CD4-positive, alpha-beta T cell treated with Interleukin-17A for 1 hour (primary cell): ENCODE data around the gene AHNAK2.

Source experiments
- DNase-seq: peaks from one replicate; pipeline ENCODE4 v3.0.0-alpha.2; 2020

AHNAK2 gene

GRCh38 chr14:104936361-104937155 lies 41.6 kb downstream of the AHNAK2 start:
- DNase-seq: no peak

GRCh38 chr14:104935955-104936354 lies 42.2 kb downstream of the AHNAK2 start:
- DNase-seq: no peak

DNA sequence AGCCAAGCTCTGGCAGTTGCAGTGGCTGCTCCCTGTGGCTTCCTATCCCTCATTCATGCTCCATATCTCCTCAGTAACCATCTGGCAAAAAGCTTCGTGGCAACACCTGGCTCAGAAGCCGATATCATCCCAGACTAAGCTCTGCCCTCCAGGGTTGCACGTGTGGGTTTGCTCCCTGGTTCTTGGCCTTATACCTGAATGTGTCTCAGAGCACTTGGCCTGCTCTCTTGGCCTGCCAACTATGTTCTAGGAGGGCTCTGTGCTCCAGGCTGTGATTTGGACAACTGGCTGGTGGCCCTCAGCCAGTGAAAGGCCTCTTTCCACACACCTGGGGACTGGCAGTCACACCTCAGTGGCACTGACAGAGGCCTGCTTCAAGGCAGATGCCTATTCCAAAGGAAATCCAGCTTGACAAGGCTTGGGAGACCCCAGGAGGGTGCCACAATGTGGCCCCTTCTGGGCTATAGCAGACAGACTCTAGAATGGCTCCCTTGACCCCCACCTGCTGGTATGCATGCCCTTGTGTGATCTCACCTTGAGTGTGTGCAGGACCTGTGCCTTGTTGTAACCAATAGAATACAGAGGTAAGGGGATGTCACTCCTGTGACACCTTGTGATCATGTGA lies 43.0 kb downstream of the AHNAK2 start:
- DNase-seq: no peak

- DNase-seq: peak; percentile 4
These were observed 44.1 kb downstream of the AHNAK2 start for GRCh38 chr14:104933746-104934733.

DNA sequence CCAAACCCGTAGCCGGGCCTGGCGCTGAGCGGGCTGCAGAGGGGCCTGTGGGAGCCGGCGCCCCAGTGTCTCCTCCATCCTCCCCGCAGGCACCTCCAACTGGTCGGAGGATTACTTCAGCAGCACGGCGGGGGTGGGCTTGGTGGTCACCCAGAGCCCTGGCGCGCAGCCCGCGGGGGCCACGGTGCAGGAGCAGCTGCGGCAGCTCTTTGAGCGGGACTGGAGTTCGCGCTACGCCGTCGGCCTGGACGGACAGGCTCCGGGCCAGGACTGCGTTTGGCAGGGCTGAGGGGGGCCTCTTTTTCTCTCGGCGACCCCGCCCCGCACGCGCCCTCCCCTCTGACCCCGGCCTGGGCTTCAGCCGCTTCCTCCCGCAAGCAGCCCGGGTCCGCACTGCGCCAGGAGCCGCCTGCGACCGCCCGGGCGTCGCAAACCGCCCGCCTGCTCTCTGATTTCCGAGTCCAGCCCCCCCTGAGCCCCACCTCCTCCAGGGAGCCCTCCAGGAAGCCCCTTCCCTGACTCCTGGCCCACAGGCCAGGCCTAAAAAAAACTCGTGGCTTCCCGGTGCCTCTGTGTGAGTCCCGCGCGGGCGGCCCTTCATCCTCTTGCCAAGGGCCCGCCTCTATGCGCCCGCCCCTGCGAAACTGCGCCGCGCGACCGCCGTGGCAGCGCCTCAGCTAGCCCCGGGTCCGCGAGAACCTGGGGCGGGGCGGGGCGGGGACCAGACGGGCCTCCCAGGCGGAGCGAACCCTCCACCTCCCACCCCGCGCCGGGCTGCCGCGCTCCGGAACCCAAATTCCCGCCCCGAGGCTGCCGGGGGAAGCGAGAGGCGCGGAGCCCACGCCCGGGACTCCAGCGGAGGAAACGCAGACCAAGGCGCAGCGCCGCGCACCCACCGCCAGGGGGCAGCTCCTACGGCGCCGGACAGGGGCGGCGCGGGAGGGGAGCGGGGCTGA lies 45.2 kb downstream of the AHNAK2 start:
- peak; percentile 83 for DNase-seq

GRCh38 chr14:104931771-104932675 lies 46.2 kb downstream of the AHNAK2 start:
- DNase-seq: no peak

- no peak for DNase-seq
These were observed 46.8 kb downstream of the AHNAK2 start for GRCh38 chr14:104931304-104931770.

DNA sequence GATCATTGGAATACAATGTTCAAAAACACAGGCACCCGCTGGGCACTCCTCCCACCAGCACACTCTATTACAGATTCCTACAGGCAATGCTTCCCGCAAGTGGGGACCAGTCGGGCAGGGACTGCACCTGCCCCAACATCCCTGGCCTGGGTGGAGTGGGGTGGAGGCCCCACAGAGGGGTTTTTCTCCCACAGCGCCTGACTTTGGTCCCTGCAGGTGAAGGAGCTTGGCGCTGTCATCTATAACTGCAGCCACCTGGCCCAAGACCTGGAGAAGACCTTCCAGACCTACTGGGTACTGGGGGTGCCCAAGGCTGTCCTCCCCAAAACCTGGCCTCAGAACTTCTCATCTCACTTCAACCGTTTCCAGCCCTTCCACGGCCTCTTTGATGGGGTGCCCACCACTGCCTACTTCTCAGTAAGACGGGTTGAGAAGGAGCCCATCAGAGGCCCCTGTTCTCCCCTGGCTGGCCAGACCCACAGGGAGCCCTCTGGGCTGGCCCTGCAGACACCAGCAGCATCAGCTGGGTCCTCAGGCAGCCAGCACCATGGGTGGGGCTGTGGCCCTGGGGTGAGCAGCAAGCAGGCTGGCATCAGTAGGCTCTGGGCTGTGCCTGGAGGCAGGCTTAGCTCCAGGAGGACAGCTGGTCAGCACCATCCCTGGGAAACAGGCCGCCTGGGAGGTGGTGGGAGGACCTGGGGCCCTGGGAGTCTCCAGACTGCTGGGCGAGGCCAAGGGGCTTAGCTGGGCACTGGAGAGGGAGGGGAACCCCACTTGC lies 47.5 kb downstream of the AHNAK2 start:
- no peak for DNase-seq

DNA sequence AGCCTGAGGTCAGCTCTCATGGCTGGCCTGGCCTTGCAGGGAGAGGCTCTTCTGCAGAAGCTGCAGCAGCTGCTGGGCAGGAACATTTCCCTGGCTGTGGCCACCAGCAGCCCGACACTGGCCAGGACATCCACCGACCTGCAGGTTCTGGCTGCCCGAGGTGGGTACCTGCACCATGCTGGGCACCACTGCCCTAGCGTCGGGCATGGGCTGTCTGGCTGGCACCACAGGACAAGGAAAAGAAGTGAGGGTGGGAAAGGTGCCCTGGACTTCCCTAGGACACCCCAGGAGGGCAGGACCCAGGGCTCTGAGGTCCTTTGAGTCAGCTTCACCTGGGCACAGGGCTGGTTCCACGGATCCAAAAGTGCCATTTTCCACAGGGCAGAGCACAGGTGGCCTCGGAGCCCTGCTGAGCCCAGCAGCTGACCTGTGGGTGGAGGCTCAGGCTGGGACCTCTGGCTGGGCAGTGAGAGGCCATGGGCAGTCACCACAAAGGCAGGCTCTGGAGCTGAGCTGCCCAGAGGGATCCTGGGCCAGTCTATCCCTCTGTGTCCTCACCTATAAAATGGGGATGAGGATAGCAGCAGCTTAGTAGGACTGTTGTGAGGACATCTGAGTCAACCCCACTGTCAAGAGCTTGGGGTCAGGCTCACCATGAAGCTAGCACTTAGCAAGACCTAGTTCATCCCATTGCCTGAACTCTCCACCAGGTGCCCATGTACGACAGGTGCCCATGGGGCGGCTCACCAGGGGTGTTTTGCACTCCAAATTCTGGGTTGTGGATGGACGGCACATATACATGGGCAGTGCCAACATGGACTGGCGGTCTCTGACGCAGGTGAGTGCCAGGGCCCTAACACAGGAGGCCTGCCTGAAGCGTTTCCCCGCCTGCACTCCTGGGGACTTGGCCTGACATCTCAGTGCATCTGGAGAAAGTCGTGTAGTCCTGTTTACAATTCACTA lies 48.6 kb downstream of the AHNAK2 start:
- DNase-seq: no peak

GRCh38 chr14:104928391-104929133 lies 49.6 kb downstream of the AHNAK2 start:
- DNase-seq: no peak

DNA sequence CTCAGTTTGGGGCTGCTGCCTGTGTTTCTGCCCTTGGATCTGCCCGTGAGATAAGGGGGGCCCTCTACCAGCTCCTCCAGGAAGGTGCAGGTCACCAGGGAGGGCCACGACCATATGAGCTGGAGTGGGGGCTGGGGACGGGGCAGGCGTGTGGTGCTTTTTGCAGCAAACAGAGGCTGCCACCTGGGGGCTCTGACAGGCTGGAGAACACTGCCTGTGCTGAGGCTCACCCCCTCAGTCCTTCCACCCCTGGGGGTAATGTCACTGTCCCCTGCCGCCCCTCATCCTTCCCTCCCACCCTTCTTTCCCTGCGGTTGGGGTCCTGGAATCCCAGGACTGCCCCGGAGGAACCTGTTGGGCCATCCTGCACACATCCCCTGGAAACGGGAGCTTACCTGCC lies 50.3 kb downstream of the AHNAK2 start:
- no peak for DNase-seq

- no peak for DNase-seq
These were observed 50.8 kb downstream of the AHNAK2 start for GRCh38 chr14:104927432-104927816.

DNA sequence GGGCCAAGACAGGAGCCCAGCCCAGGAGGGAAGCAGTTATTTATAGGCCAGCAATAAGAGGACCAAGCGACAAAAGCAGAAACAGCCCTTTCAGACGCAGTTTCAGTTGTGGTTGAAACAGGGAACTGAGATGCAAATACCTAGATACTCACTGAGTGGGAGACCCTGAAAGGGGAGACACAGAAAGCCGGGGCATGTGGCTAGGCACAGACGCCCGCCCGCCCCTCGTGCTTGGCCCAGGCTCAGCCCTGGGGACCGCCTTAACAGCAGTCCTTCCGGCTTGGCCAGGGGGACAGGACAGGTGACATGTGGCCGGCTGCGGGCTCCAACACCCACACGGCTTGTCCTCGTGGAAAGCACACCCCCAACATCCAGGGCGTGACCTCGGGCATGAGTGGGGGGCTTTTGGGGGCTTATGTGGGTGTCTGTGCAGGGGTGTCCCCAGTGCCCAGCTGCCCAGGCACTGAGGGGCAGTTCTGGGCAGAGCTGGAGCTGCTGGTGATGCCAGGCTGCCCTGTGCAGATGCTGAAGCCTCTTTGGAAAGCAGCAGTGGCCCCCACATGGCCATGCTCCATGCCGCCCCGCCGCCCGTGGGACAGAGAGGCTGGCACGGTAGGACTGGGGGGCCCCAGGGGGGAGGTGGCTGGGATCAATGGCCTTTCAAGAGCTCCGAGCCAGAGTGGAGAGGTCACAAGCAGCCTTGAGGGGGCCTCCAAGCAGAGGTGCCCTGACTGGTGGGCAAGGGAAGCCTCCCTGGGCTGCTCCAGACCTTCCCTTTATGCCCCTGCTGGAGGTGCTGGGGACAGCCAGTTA lies 51.3 kb downstream of the AHNAK2 start:
- peak; percentile 10 for DNase-seq

GRCh38 chr14:104925855-104926609 lies 52.1 kb downstream of the AHNAK2 start:
- DNase-seq: no peak

GRCh38 chr14:104925214-104925854 lies 52.8 kb downstream of the AHNAK2 start:
- no peak for DNase-seq
